ENCODE results near the gene SLC6A8. TPM values are rescaled to one million over a fixed set of nuclear protein-coding genes. Genes with fewer than 3 reads are reported as not detected.
"Not testable (repeated sequence)": the region's sequence is repeated elsewhere in the genome, so short reads cannot be mapped to it uniquely, and the experiment has no call there.

Gene SLC6A8
- total and polyA plus RNA-seq, 2 experiments from 2014 or later, result 1.8 to 11.7 TPM

- no peaks in the 10 kb centered on the region for H3K27me3 ChIP-seq (replicated peaks; ENCODE audit: insufficient read depth)
- in situ Hi-C loops (cut with MboI), result no loop called here
- no peak overlapping the region for H3K9ac ChIP-seq
- H3K4me2 ChIP-seq (ENCODE audit: unreplicated experiment), result no peak overlapping the region
- no peaks in the 10 kb centered on the region for H3K36me3 ChIP-seq (ENCODE audit: low read depth)
- DNase-seq, result no peak
- H3K9me3 ChIP-seq (ENCODE audit: low read depth), result no peaks in the 10 kb centered on the region
- no peaks in the 10 kb centered on the region for H3F3A ChIP-seq (ENCODE audit: insufficient read depth)
- H3K4me3 ChIP-seq, result no peak overlapping the region
- H3K9me2 ChIP-seq (ENCODE audit: insufficient read depth), result no peaks in the 10 kb centered on the region
- 0 out of 2 replicates have a peak, but pooled peaks cover 3% of the 10 kb centered on the region for H3K4me1 ChIP-seq (ENCODE audit: insufficient read depth)
- H3K27ac ChIP-seq, result no peak overlapping the region
- H3K79me2 ChIP-seq (ENCODE audit: insufficient read depth), result no peaks in the 10 kb centered on the region
- TF ChIP-seq EZH2 (IDR thresholded peaks at IDR 0.05; ENCODE audit: insufficient read depth, poor library complexity, severe bottlenecking) (no peak), EZH2phosphoT487 (IDR thresholded peaks at IDR 0.05; ENCODE audit: insufficient read depth, low read depth) (no peak)
- H4K20me1 ChIP-seq (ENCODE audit: insufficient read depth), result no peaks in the 10 kb centered on the region
- WGBS, 2 experiments (ENCODE audit: low coverage in 1 of 2, low lambda C conversion rate in 2 of 2, missing lambda C conversion rate in 2 of 2), result 67 to 90% methylated on average over 6 to 11 of the region's 16 CpGs
- no peak overlapping the region for H2AFZ ChIP-seq
Observed at GRCh38 chrX:153740631-153741222, 53.0 kb downstream of the SLC6A8 start.

- TF ChIP-seq EZH2phosphoT487 (IDR thresholded peaks at IDR 0.05; ENCODE audit: insufficient read depth, low read depth) (no peak), EZH2 (IDR thresholded peaks at IDR 0.05; ENCODE audit: insufficient read depth, poor library complexity, severe bottlenecking) (no peak)
- no peak overlapping the region for H3K4me2 ChIP-seq (ENCODE audit: unreplicated experiment)
- H3K27ac ChIP-seq, result no peak overlapping the region
- H4K20me1 ChIP-seq (ENCODE audit: insufficient read depth), result no peaks in the 10 kb centered on the region
- no peak overlapping the region for H3K9ac ChIP-seq
- in situ Hi-C loops (cut with MboI), result no loop called here
- no peaks in the 10 kb centered on the region for H3K9me3 ChIP-seq (ENCODE audit: low read depth)
- WGBS, 2 experiments (ENCODE audit: low coverage in 1 of 2, low lambda C conversion rate in 2 of 2, missing lambda C conversion rate in 2 of 2), result 95 to 100% methylated on average over 3 to 7 of the region's 14 CpGs
- H3K79me2 ChIP-seq (ENCODE audit: insufficient read depth), result no peaks in the 10 kb centered on the region
- H3K27me3 ChIP-seq (replicated peaks; ENCODE audit: insufficient read depth), result no peaks in the 10 kb centered on the region
- H3K9me2 ChIP-seq (ENCODE audit: insufficient read depth), result no peaks in the 10 kb centered on the region
- H3F3A ChIP-seq (ENCODE audit: insufficient read depth), result no peaks in the 10 kb centered on the region
- H2AFZ ChIP-seq, result no peak overlapping the region
- H3K36me3 ChIP-seq (ENCODE audit: low read depth), result no peaks in the 10 kb centered on the region
- 0 out of 2 replicates have a peak, but pooled peaks cover 3% of the 10 kb centered on the region for H3K4me1 ChIP-seq (ENCODE audit: insufficient read depth)
- DNase-seq, result no peak
- no peak overlapping the region for H3K4me3 ChIP-seq
Observed at GRCh38 chrX:153741446-153741845, 53.7 kb downstream of the SLC6A8 start.

GRCh38 chrX:153742111-153742510, 54.4 kb downstream of the SLC6A8 start:
- H3K79me2 ChIP-seq (ENCODE audit: insufficient read depth); H3F3A ChIP-seq (ENCODE audit: insufficient read depth); DNase-seq; H3K9ac ChIP-seq; H3K36me3 ChIP-seq (ENCODE audit: low read depth); H4K20me1 ChIP-seq (ENCODE audit: insufficient read depth); H3K9me2 ChIP-seq (ENCODE audit: insufficient read depth); H3K27ac ChIP-seq; H3K9me3 ChIP-seq (ENCODE audit: low read depth); H3K4me1 ChIP-seq (ENCODE audit: insufficient read depth); H3K4me2 ChIP-seq (ENCODE audit: unreplicated experiment); H2AFZ ChIP-seq; H3K4me3 ChIP-seq; H3K27me3 ChIP-seq (replicated peaks; ENCODE audit: insufficient read depth); in situ Hi-C loops (cut with MboI): not testable (repeated sequence)
- 100% methylated on average over 8 to 10 of the region's 14 CpGs for WGBS, 2 experiments (ENCODE audit: low coverage in 1 of 2, low lambda C conversion rate in 2 of 2, missing lambda C conversion rate in 2 of 2)

- H3K4me2 ChIP-seq (ENCODE audit: unreplicated experiment); in situ Hi-C loops (cut with MboI): not testable (repeated sequence)
- WGBS, 2 experiments (ENCODE audit: low coverage in 1 of 2, low lambda C conversion rate in 2 of 2, missing lambda C conversion rate in 2 of 2), result 38 to 60% methylated on average over 8 to 9 of the region's 32 CpGs
Observed at GRCh38 chrX:153742796-153743467, 55.2 kb downstream of the SLC6A8 start.

GRCh38 chrX:153743468-153744209, 55.9 kb downstream of the SLC6A8 start:
- H2AFZ ChIP-seq; H3F3A ChIP-seq (ENCODE audit: insufficient read depth); H3K9me3 ChIP-seq (ENCODE audit: low read depth); H4K20me1 ChIP-seq (ENCODE audit: insufficient read depth); H3K27me3 ChIP-seq (replicated peaks; ENCODE audit: insufficient read depth); H3K79me2 ChIP-seq (ENCODE audit: insufficient read depth); H3K9ac ChIP-seq; H3K4me1 ChIP-seq (ENCODE audit: insufficient read depth); H3K36me3 ChIP-seq (ENCODE audit: low read depth); H3K27ac ChIP-seq; in situ Hi-C loops (cut with MboI); H3K9me2 ChIP-seq (ENCODE audit: insufficient read depth): not testable (repeated sequence)
- peak; percentile 53 for DNase-seq
- H3K4me3 ChIP-seq, result peak overlapping the region; percentile 26; the same call in 1 of the 2 replicates
- peak overlapping the region; percentile 35 for H3K4me2 ChIP-seq (ENCODE audit: unreplicated experiment)
- 6 to 11% methylated on average over 8 to 9 of the region's 35 CpGs for WGBS, 2 experiments (ENCODE audit: low coverage in 1 of 2, low lambda C conversion rate in 2 of 2, missing lambda C conversion rate in 2 of 2)

More at GRCh38 chrX:153742796-153743467, 55.2 kb downstream of the SLC6A8 start:
- not testable (repeated sequence) for H3K9me2 ChIP-seq (ENCODE audit: insufficient read depth); DNase-seq; H3K9me3 ChIP-seq (ENCODE audit: low read depth); H3F3A ChIP-seq (ENCODE audit: insufficient read depth); H2AFZ ChIP-seq; H3K4me3 ChIP-seq; H3K36me3 ChIP-seq (ENCODE audit: low read depth); H3K27me3 ChIP-seq (replicated peaks; ENCODE audit: insufficient read depth); H3K79me2 ChIP-seq (ENCODE audit: insufficient read depth); H3K4me1 ChIP-seq (ENCODE audit: insufficient read depth); H3K27ac ChIP-seq; H4K20me1 ChIP-seq (ENCODE audit: insufficient read depth); H3K9ac ChIP-seq
